Esophagus muscularis mucosa (tissue), 4 donors: Measurements from ENCODE around the gene ABCC1.

Source experiments
- CTCF ChIP-seq, 3 experiments: fragments of 200-600 bp in 2 of 3; fragments of 450-650 bp in 1 of 3; sonication (generic) in 2 of 3; IDR thresholded peaks; one replicate each; pipeline ENCODE4 v1.5.1; 2017 to 2019; ENCODE audit warnings: antibody characterized with exemption in 3 of 3, mild to moderate bottlenecking in 2 of 3, moderate library complexity in 1 of 3
- EP300 ChIP-seq: sonication (generic); formaldehyde crosslinking; IDR thresholded peaks from one replicate; pipeline ENCODE4 v1.6.1; 2017; ENCODE audit warnings: antibody characterized with exemption
- POLR2A ChIP-seq: fragments of 450-650 bp; IDR thresholded peaks from one replicate; pipeline ENCODE4 v1.6.1; 2017; ENCODE audit warnings: antibody characterized with exemption, moderate library complexity, mild to moderate bottlenecking, low read depth
- POLR2AphosphoS5 ChIP-seq, 2 donors: sonication (generic); formaldehyde crosslinking; IDR thresholded peaks; one replicate each; pipeline ENCODE4 v1.6.1; 2017; ENCODE audit warnings: antibody characterized with exemption in 2 of 2

GRCh38 chr16:16109453-16110110, 160.2 kb downstream of the ABCC1 start:
- TF ChIP-seq CTCF (IDR thresholded peaks at IDR 0.05), result no peak
- no peak for TF ChIP-seq POLR2A
- no peak for TF ChIP-seq EP300
- no peak for TF ChIP-seq POLR2AphosphoS5 (IDR thresholded peaks at IDR 0.05)
